DOHH2 (cell line): Measurements from ENCODE around the gene RPS2.

Experiments used
- H3F3A ChIP-seq: fragments of 200-600 bp; sonication (generic), shearing (Covaris generic); 2 replicates; pipeline ENCODE4 v1.6.0; 2016; ENCODE audit warnings: antibody characterized with exemption, mild to moderate bottlenecking; ENCODE audit not compliant: control insufficient read depth, insufficient read depth
- H3K27ac ChIP-seq: fragments of 200-600 bp; sonication (generic); 2 replicates; pipeline ENCODE4 v1.5.1; 2014; ENCODE audit warnings: low read depth, mild to moderate bottlenecking, low read length, moderate library complexity
- H3K27me3 ChIP-seq: fragments of 200-600 bp; sonication (generic); 2 replicates; pipeline ENCODE4 v1.6.1; 2014; ENCODE audit warnings: mild to moderate bottlenecking, low read length, mixed read lengths; ENCODE audit not compliant: control insufficient read depth
- H3K36me3 ChIP-seq: fragments of 200-600 bp; sonication (generic); 2 replicates; pipeline ENCODE4 v1.6.1; 2014; ENCODE audit warnings: mild to moderate bottlenecking, low read length, moderate library complexity, mixed read lengths; ENCODE audit not compliant: control insufficient read depth
- H3K4me1 ChIP-seq: fragments of 200-600 bp; sonication (generic); 2 replicates; pipeline ENCODE4 v1.6.1; 2014; ENCODE audit warnings: mild to moderate bottlenecking, low read length, mixed read lengths; ENCODE audit not compliant: control insufficient read depth
- H3K4me2 ChIP-seq: fragments of 200-600 bp; sonication (generic); 2 replicates; pipeline ENCODE4 v1.6.0; 2014; ENCODE audit warnings: mild to moderate bottlenecking, low read length, moderate library complexity
- H3K4me3 ChIP-seq: fragments of 200-600 bp; sonication (generic); 2 replicates; pipeline ENCODE4 v1.5.1; 2014; ENCODE audit warnings: mild to moderate bottlenecking, low read length, mixed read lengths
- H3K79me2 ChIP-seq: fragments of 200-600 bp; sonication (generic); 2 replicates; pipeline ENCODE4 v1.6.1; 2014; ENCODE audit warnings: mild to moderate bottlenecking, low read length, mixed read lengths; ENCODE audit not compliant: control insufficient read depth
- H3K9me2 ChIP-seq: fragments of 200-600 bp; sonication (generic); replicated peaks from 2 replicates; pipeline ENCODE4 v1.6.1; 2014; ENCODE audit warnings: mild to moderate bottlenecking, low read length, mixed read lengths; ENCODE audit not compliant: control insufficient read depth
- H3K9me3 ChIP-seq: fragments of 200-600 bp; sonication (generic); 2 replicates; pipeline ENCODE4 v1.6.1; 2014; ENCODE audit warnings: antibody characterized with exemption, low read length, mixed read lengths; ENCODE audit not compliant: control insufficient read depth, insufficient read depth
- H4K20me1 ChIP-seq: fragments of 200-600 bp; sonication (generic); 2 replicates; pipeline ENCODE4 v1.6.0; 2014; ENCODE audit warnings: low read depth, mild to moderate bottlenecking, antibody characterized with exemption, low read length, moderate library complexity; ENCODE audit not compliant: control insufficient read depth, insufficient read depth
- EZH2phosphoT487 ChIP-seq: fragments of 200-600 bp; sonication (generic); IDR thresholded peaks from 2 replicates; pipeline ENCODE4 v1.6.1; 2017; ENCODE audit warnings: borderline replicate concordance, mild to moderate bottlenecking, antibody characterized with exemption, low read length, moderate library complexity, mixed read lengths
- TF ChIP-seq, protein P1 (sequence below): fragments of 200-600 bp; sonication (generic); IDR thresholded peaks from one replicate; pipeline ENCODE4 v1.5.1; 2014; ENCODE audit warnings: antibody characterized with exemption, mild to moderate bottlenecking, low read depth, low read length; ENCODE audit not compliant: poor library complexity, severe bottlenecking

RPS2 gene

DNA sequence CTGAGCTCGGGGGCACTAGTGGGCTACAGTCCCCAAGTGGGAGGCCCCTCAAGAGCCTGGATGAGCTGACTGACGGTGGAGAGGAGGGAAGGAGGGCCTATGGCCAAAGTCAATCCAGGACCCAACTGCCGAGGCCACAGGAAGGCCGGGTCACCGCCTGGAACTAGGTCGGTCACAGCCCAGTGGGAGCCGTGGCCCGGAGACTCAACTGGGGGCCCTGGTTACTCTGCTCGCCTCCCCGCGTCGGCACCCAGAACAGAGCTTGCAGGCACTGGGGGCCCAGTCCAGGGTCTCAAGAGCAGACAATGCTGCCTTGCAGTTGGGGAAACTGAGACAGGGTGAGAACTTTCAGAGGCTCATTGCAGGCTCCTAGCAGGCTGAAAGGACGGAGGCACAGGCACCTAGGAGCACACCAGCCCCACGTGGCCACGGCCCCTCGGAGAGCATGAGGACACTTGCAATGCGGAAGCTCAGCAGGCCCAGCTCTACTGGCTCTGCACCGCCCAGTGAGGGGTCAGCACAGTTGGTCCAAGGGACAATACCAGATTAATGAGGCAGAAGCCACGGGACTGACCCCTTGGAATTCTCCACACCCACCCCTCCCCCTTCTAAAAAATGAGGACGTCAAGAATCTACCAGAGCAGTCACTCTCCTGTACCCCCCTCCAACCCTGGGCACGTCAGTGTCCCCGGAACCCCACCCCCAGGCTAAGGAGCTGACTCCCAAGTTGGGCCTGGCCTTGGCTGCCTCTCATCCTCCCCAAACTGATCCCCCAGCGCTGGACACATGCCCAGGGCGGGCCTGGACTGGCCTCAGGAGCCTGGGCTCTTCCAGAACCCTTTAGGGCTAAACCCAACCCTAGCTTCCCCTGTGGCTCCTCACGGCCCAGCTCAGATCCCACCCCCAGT, 48.6 kb downstream of the RPS2 start:
- Histone ChIP-seq H3K9me3 (no peaks in the 10 kb centered on the region), H3K9me2 (no peaks in the 10 kb centered on the region), H3K4me1 (no peaks in the 10 kb centered on the region), H3K27ac (no peak overlapping the region), H3K4me2 (no peak overlapping the region), H3K27me3 (no peaks in the 10 kb centered on the region; the same call in 1 of the 2 replicates), H3K79me2 (no peaks in the 10 kb centered on the region), H3K36me3 (no peaks in the 10 kb centered on the region), H3K4me3 (no peak overlapping the region), H3F3A (no peaks in the 10 kb centered on the region), H4K20me1 (no peaks in the 10 kb centered on the region)
- no peak for TF ChIP-seq EZH2phosphoT487
- TF ChIP-seq, protein P1, sequence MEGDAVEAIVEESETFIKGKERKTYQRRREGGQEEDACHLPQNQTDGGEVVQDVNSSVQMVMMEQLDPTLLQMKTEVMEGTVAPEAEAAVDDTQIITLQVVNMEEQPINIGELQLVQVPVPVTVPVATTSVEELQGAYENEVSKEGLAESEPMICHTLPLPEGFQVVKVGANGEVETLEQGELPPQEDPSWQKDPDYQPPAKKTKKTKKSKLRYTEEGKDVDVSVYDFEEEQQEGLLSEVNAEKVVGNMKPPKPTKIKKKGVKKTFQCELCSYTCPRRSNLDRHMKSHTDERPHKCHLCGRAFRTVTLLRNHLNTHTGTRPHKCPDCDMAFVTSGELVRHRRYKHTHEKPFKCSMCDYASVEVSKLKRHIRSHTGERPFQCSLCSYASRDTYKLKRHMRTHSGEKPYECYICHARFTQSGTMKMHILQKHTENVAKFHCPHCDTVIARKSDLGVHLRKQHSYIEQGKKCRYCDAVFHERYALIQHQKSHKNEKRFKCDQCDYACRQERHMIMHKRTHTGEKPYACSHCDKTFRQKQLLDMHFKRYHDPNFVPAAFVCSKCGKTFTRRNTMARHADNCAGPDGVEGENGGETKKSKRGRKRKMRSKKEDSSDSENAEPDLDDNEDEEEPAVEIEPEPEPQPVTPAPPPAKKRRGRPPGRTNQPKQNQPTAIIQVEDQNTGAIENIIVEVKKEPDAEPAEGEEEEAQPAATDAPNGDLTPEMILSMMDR = no peak

DNA sequence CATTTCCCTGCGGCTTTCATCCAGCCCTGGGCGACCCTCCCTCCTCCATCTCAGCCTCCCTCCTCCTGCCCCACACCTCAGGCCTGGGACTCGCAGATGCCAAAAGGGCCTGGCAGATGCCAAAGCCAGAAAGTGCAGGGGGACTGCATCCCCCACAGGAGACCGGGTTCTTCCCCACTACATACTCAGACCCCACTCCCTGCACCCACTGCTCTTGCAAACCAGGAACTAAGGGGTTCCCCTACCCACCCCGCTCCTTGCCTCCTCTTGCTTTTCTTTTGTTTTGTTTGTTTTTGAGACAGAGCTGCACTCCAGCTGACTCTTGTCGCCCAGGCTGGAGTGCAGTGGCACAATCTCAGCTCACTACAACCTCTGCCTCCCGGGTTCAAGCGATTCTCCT, 49.6 kb downstream of the RPS2 start:
- TF ChIP-seq, protein P1 = no peak
- no peak for TF ChIP-seq EZH2phosphoT487
- Histone ChIP-seq H3K27ac (no peak overlapping the region), H3F3A (no peaks in the 10 kb centered on the region), H3K4me1 (no peaks in the 10 kb centered on the region), H3K9me3 (no peaks in the 10 kb centered on the region), H3K9me2 (no peaks in the 10 kb centered on the region), H3K36me3 (no peaks in the 10 kb centered on the region), H3K4me3 (no peak overlapping the region), H3K79me2 (no peaks in the 10 kb centered on the region), H3K4me2 (no peak overlapping the region), H3K27me3 (no peaks in the 10 kb centered on the region; the same call in 1 of the 2 replicates), H4K20me1 (no peaks in the 10 kb centered on the region)

DNA sequence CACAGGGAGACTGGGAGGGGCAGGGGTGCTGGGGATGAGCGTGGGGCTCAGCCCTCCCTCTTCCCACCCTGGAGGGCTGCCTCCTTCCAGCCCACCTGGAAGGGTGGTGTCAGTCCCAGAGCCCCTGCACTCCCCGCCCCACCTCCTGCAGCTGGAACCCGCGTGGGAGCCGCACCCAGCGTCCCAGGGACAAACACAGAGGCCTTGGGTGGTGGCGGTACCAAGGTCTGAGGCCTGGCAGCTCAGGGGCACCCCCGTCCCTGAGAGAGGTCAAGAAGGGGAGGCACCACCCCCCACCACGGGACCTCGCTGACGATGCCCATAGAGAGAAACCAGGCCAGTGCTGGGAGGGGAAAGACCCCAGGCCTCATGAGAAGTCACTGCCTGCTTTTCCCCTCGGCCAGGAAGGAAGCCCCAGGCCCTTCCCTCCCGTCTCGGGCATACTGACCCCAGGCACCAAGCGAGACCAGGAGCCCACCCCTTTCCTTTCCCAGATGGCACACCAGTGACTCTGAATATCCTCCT, 50.5 kb downstream of the RPS2 start:
- no peaks in the 10 kb centered on the region for H3F3A ChIP-seq
- H3K4me2 ChIP-seq = no peak overlapping the region
- H3K4me1 ChIP-seq = no peaks in the 10 kb centered on the region
- H3K4me3 ChIP-seq = no peak overlapping the region
- TF ChIP-seq EZH2phosphoT487 = no peak
- no peaks in the 10 kb centered on the region for H3K9me2 ChIP-seq
- no peak overlapping the region for H3K27ac ChIP-seq
- no peaks in the 10 kb centered on the region for H3K79me2 ChIP-seq
- no peaks in the 10 kb centered on the region for H3K36me3 ChIP-seq
- H4K20me1 ChIP-seq = no peaks in the 10 kb centered on the region
- no peaks in the 10 kb centered on the region for H3K9me3 ChIP-seq
- no peaks in the 10 kb centered on the region; the same call in 1 of the 2 replicates for H3K27me3 ChIP-seq
